HG03565 (cell line): ENCODE measurements around the gene LDB3.

ENCODE experiments used
- ATAC-seq: cut with Tn5 transposase; IDR thresholded peaks from one replicate; pipeline ENCODE4 v1.9.1; 2021; ENCODE audit warnings: mild to moderate bottlenecking, moderate library complexity; ENCODE audit not compliant: unreplicated experiment

LDB3 gene

GRCh38 chr10:86756511-86757112, 88.3 kb downstream of the LDB3 start, which contains the start of gene BMPR1A:
Gene BMPR1A (plus strand): TSS chr10:86756619. CDS start chr10:86876019, 119,400 bp downstream.
- ATAC-seq, result peak; percentile 10

GRCh38 chr10:86757113-86757972, 89.0 kb downstream of the LDB3 start:
- no peak for ATAC-seq

GRCh38 chr10:86758189-86759072, 90.1 kb downstream of the LDB3 start:
- no peak for ATAC-seq

- ATAC-seq, result no peak
Observed at GRCh38 chr10:86759073-86759672, 90.9 kb downstream of the LDB3 start.

GRCh38 chr10:86763404-86763803, 95.1 kb downstream of the LDB3 start:
- ATAC-seq, result no peak

- ATAC-seq, result no peak
Observed at GRCh38 chr10:86765548-86765947, 97.2 kb downstream of the LDB3 start.

- ATAC-seq, result no peak
Observed at GRCh38 chr10:86768412-86769062, 100.2 kb downstream of the LDB3 start.

GRCh38 chr10:86769991-86770390, 101.7 kb downstream of the LDB3 start:
- no peak for ATAC-seq

GRCh38 chr10:86770412-86770960, 102.2 kb downstream of the LDB3 start:
- ATAC-seq, result no peak

- ATAC-seq, result no peak
Observed at GRCh38 chr10:86773498-86773897, 105.2 kb downstream of the LDB3 start.

- peak; percentile 72 for ATAC-seq
Observed at GRCh38 chr10:86775056-86775869, 107.0 kb downstream of the LDB3 start.

GRCh38 chr10:86775870-86776180, 107.5 kb downstream of the LDB3 start:
- ATAC-seq, result no peak

- ATAC-seq, result no peak
Observed at GRCh38 chr10:86779220-86780017, 111.1 kb downstream of the LDB3 start.

- ATAC-seq, result peak; percentile 78
Observed at GRCh38 chr10:86782701-86783418, 114.5 kb downstream of the LDB3 start.

GRCh38 chr10:86785037-86785436, 116.7 kb downstream of the LDB3 start:
- no peak for ATAC-seq
